SK-MEL-5 (cell line): ENCODE measurements around the gene PLXND1. TPM values are rescaled to one million over a fixed set of nuclear protein-coding genes. Genes with fewer than 3 reads are reported as not detected.
"Not testable (repeated sequence)": the region's sequence is repeated elsewhere in the genome, so short reads cannot be mapped to it uniquely, and the experiment has no call there.

ENCODE experiments used
- DNase-seq: peaks from one replicate; pipeline ENCODE4 v3.0.0-alpha.2; 2016; ENCODE audit warnings: low read depth, low spot score
- in situ Hi-C: cut with HindIII; loops from 2 replicates; pipeline ENCODE4 v1.10.0; 2016; ENCODE audit warnings: low sequenced_read_pairs, high pct_unique_total_duplicates, low pct_unique_long_range_greater_than_20kb
- polyA plus RNA-seq, 2 experiments: library from polyadenylated mRNA; depleted of rRNA; stranded (reverse); fragments of >200 nt; gene quantifications; 2 replicates each; pipeline ENCODE4 v1.2.3, GENCODE V29; 2015
- total RNA-seq: library from RNA; depleted of rRNA; stranded (reverse); fragments of >200 nt; shearing (Covaris generic); gene quantifications from 2 replicates; pipeline ENCODE4 v1.2.3, GENCODE V29; 2014; rRNA removed

The PLXND1 gene
- total RNA-seq = 17.6 and 21.8 TPM in 2 replicates
- 35.7 and 43.2 TPM in 2 replicates for polyA plus RNA-seq (2015; cell fraction: cytosol; rRNA removed)
- polyA plus RNA-seq (2015; cell fraction: nucleus; rRNA removed) = 63.1 and 64.5 TPM in 2 replicates

GRCh38 chr3:129606636-129607390, at the start of gene PLXND1:
TSS of gene PLXND1 (minus strand) at chr3:129606676. CDS start at chr3:129606639, 37 bp downstream.
- in situ Hi-C loops = no loop called here
- DNase-seq = peak; percentile 60

GRCh38 chr3:129655291-129655700, 48.8 kb upstream of the PLXND1 start:
- in situ Hi-C loops = no loop called here
- no peak for DNase-seq

GRCh38 chr3:129654131-129654530, 47.7 kb upstream of the PLXND1 start:
- DNase-seq = no peak
- in situ Hi-C loops = no loop called here

- DNase-seq = no peak
- in situ Hi-C loops = no loop called here
These were observed 46.5 kb upstream of the PLXND1 start for GRCh38 chr3:129653019-129653418.

GRCh38 chr3:129651435-129652202, 45.1 kb upstream of the PLXND1 start:
- in situ Hi-C loops = no loop called here
- DNase-seq = peak; percentile 78

GRCh38 chr3:129650256-129650872, 43.9 kb upstream of the PLXND1 start:
- in situ Hi-C loops = no loop called here

GRCh38 chr3:129648391-129648790, 41.9 kb upstream of the PLXND1 start:
- in situ Hi-C loops = no loop called here
- DNase-seq = no peak

More at GRCh38 chr3:129650256-129650872, 43.9 kb upstream of the PLXND1 start:
- peak; percentile 79 for DNase-seq

- DNase-seq = no peak
- in situ Hi-C loops = no loop called here
These were observed 38.8 kb upstream of the PLXND1 start for GRCh38 chr3:129645286-129645685.

- in situ Hi-C loops = no loop called here
- DNase-seq = no peak
These were observed 38.4 kb upstream of the PLXND1 start for GRCh38 chr3:129644836-129645235.

- DNase-seq, in situ Hi-C loops: not testable (repeated sequence)
These were observed 35.2 kb upstream of the PLXND1 start for GRCh38 chr3:129641567-129642260.

- in situ Hi-C loops, DNase-seq: not testable (repeated sequence)
These were observed 34.5 kb upstream of the PLXND1 start for GRCh38 chr3:129640985-129641384.

GRCh38 chr3:129638481-129638880, 32.0 kb upstream of the PLXND1 start:
- no peak for DNase-seq
- in situ Hi-C loops = no loop called here

- in situ Hi-C loops = no loop called here
- DNase-seq = no peak
These were observed 29.6 kb upstream of the PLXND1 start for GRCh38 chr3:129636082-129636481.

- in situ Hi-C loops = no loop called here
- no peak for DNase-seq
These were observed 29.2 kb upstream of the PLXND1 start for GRCh38 chr3:129635656-129636055.

GRCh38 chr3:129633751-129634481, 27.4 kb upstream of the PLXND1 start:
- in situ Hi-C loops = no loop called here

GRCh38 chr3:129632977-129633376, 26.5 kb upstream of the PLXND1 start:
- no peak for DNase-seq
- in situ Hi-C loops = no loop called here

More at GRCh38 chr3:129633751-129634481, 27.4 kb upstream of the PLXND1 start:
- DNase-seq = no peak

- in situ Hi-C loops = no loop called here
- DNase-seq = no peak
These were observed 26.1 kb upstream of the PLXND1 start for GRCh38 chr3:129632556-129632955.
